ENCODE results near the gene MAPT.

MAPT gene

GRCh38 chr17:45975640-45976295 lies 81.4 kb downstream of the MAPT start:
- DNase-seq: no peak

DNA sequence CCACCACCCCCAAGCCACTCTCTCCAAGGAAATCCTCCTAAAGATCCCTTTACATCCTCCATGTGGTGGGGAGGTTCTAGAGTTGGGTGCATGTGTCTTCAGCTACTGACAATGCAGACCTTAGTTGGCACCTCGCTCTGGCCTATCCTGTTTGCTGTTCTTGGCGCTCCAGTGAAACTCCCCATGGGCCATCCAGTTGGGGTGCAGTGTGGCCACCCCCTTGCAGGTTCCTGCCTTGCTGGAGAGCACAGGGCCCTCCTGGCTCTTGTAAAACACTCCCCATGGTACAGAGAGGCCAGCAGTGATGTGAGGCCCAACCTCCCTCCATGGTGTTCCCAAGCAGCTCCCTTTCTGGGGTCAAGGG lies 82.0 kb downstream of the MAPT start:
- DNase-seq: no peak

- no peak for DNase-seq
These were observed 82.6 kb downstream of the MAPT start for GRCh38 chr17:45976755-45977505.

GRCh38 chr17:45977506-45977824 lies 83.1 kb downstream of the MAPT start:
- DNase-seq: no peak

GRCh38 chr17:45977976-45978626 lies 83.7 kb downstream of the MAPT start:
- no peak for DNase-seq

GRCh38 chr17:45979137-45979536 lies 84.8 kb downstream of the MAPT start:
- no peak for DNase-seq

DNA sequence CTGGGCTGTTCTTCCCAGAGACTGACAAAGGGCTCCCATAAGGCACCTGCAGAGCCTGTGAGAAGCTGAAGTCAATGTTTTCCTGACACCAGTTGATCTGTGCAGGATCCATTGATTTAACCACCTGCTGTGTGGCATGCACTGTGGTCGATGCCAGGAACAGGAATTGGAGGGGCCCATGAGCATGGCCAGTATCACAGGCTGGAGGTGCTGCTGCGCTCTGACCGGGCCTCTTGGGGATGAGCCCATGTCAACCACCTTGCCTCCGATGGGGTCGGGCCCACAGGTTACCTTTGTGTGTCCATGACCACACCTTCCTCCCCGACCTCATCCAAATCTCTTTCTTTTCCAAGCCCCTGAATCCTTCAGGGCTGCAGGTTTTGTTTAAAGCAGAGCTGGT lies 86.5 kb downstream of the MAPT start:
- DNase-seq: no peak

GRCh38 chr17:45981306-45981705 lies 87.0 kb downstream of the MAPT start:
- DNase-seq: no peak

- DNase-seq: no peak
These were observed 88.6 kb downstream of the MAPT start for GRCh38 chr17:45982791-45983613.

DNA sequence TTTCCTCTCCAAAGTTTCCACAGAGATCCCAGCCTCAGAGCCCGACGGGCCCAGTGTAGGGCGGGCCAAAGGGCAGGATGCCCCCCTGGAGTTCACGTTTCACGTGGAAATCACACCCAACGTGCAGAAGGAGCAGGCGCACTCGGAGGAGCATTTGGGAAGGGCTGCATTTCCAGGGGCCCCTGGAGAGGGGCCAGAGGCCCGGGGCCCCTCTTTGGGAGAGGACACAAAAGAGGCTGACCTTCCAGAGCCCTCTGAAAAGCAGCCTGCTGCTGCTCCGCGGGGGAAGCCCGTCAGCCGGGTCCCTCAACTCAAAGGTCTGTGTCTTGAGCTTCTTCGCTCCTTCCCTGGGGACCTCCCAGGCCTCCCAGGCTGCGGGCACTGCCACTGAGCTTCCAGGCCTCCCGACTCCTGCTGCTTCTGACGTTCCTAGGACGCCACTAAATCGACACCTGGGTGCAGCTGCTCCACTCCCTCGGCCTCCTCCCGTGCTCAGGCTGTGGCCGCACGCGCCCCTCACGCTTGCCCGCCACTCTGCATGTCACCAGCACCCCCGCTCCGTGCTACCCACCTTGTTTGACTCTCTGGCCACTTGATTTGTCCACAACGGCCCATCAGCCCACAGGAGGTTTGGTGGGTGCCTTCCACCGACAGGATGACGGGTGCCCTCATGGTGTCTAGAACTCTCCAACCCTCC lies 89.4 kb downstream of the MAPT start:
- no peak for DNase-seq

DNA sequence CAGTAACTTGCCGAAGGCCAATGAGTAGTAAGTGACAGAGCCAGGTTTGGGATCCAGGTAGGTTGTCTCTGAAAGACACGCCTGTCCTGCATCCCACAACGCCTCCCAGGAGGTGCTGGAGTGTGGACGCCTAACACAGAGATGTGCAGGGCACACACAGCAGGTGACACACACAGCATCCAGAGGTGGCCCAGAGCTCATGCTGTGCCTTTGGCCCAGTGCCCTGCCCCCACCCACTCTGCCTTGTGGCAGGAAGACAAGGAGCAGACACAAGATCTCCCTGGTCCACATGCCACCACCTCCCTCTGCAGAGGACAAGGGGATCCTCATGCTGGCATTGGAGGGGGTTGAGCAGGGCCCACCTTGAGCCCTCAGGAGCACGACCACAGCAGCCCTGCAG lies 90.0 kb downstream of the MAPT start:
- no peak for DNase-seq

- DNase-seq: no peak
These were observed 91.1 kb downstream of the MAPT start for GRCh38 chr17:45985447-45985846.

GRCh38 chr17:45986056-45986455 lies 91.7 kb downstream of the MAPT start:
- DNase-seq: no peak

- DNase-seq: no peak
These were observed 93.4 kb downstream of the MAPT start for GRCh38 chr17:45987706-45988105.

DNA sequence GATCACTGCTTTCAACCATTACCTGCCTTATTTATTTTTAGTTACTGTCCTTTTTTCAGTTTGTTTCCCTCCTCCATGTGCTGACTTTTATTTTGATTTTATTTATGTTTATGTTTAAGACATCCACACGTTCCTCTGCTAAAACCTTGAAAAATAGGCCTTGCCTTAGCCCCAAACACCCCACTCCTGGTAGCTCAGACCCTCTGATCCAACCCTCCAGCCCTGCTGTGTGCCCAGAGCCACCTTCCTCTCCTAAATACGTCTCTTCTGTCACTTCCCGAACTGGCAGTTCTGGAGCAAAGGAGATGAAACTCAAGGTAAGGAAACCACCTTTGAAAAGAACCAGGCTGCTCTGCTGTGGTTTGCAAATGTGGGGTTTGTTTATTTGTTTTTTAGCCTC lies 95.4 kb downstream of the MAPT start:
- no peak for DNase-seq

- no peak for DNase-seq
These were observed 96.5 kb downstream of the MAPT start for GRCh38 chr17:45990886-45991285.

DNA sequence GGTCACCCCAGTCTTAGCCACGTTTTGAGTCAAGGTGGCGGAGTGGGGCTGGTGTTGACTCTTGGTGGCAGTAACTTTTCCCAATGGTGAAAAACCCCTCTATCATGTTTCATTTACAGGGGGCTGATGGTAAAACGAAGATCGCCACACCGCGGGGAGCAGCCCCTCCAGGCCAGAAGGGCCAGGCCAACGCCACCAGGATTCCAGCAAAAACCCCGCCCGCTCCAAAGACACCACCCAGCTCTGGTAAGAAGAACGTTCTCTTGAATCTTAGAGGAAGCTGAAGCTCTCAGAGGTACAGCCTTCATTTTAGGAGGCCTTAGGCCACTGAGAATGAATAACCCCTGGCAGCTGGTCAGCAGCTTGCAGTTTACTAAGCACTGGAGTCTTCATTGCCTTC lies 97.0 kb downstream of the MAPT start:
- no peak for DNase-seq

GRCh38 chr17:45992175-45992574 lies 97.8 kb downstream of the MAPT start:
- no peak for DNase-seq

DNA sequence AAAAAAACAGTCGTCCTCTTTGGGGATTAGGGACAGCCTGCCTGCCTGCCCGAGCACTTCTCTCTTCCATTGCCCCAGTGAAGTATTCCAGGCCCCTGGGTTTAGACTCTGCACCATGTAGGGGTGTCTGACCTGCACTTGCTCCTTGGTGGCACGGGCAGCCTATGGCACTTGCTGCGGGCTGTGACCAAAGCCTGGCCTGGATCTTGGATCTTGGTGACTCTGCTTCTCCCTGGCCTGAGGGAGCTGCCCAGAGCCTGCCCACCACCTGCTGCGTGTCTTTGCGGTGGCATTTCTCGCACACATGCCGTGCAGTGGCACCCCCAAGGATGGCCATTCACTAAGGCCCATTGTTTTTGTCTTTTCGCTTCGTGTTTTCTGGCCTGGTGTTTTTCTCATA lies 98.5 kb downstream of the MAPT start:
- DNase-seq: no peak

DNA sequence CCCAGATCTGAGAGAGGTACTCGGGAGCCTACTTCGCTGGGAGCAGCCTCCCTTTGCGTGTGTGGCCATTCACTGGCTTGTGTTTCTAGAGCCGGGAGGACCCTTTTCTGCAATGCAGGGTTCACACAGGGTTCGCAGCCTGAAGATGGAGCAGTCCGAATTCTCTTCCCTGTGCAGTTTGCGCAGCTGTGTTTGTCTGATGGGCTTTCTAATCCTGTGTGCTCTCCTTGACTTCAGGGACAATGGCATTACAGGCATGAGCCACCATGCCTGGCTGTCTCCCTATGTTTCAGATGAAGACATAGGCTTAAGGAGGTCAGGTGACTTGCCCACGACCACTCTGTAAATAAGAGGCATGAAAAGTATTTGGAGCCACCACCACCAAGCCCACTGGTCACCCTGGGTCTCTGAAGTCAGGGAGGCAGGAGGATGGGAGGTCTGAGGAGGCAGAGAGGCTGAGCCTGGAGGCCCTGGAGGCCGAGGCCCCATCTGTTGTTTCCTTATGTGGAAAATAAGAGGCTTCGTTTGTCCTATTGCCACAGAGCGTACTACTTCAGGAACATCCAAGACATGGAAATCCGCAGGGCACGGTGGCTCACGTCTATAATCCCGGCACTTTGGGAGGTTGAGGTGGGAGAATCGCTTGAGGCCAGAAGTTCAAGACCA lies 99.7 kb downstream of the MAPT start:
- no peak for DNase-seq

DNA sequence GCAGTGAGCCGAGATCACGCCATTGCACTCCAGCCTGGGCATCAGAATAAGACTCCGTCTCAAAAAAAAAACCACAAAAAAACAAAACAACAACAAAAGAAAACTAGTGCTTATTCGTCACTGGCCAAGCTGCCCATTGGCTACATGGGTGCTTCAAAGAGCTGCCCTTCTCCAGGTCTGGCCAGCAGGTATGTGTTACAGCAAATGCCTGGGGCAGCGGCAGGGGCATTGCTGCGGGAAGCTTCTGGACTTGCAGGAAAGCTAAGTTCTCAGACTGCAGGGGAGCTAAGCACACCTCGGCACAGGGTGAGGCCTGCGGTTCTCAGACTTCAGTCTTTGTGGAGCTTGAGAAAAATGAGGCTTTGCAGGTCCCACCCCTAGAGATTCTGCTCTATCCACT lies 100.6 kb downstream of the MAPT start:
- DNase-seq: no peak

- DNase-seq: no peak
These were observed 101.4 kb downstream of the MAPT start for GRCh38 chr17:45995627-45996270.

All from DMS79 (cell line).